ENCODE results near the gene ARMH4. TPM values are rescaled to one million over a fixed set of nuclear protein-coding genes. Genes with fewer than 3 reads are reported as not detected.

Gene ARMH4
- total RNA-seq, 2 donors from 2014 or later: 0.57 to 2.8 TPM

- no peaks in the 10 kb centered on the region for H3K27me3 ChIP-seq
- TF ChIP-seq, protein P1, sequence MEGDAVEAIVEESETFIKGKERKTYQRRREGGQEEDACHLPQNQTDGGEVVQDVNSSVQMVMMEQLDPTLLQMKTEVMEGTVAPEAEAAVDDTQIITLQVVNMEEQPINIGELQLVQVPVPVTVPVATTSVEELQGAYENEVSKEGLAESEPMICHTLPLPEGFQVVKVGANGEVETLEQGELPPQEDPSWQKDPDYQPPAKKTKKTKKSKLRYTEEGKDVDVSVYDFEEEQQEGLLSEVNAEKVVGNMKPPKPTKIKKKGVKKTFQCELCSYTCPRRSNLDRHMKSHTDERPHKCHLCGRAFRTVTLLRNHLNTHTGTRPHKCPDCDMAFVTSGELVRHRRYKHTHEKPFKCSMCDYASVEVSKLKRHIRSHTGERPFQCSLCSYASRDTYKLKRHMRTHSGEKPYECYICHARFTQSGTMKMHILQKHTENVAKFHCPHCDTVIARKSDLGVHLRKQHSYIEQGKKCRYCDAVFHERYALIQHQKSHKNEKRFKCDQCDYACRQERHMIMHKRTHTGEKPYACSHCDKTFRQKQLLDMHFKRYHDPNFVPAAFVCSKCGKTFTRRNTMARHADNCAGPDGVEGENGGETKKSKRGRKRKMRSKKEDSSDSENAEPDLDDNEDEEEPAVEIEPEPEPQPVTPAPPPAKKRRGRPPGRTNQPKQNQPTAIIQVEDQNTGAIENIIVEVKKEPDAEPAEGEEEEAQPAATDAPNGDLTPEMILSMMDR (IDR thresholded peaks at IDR 0.05): no peak
Observed at GRCh38 chr14:57991353-57991752, 160.7 kb downstream of the ARMH4 start.

DNA sequence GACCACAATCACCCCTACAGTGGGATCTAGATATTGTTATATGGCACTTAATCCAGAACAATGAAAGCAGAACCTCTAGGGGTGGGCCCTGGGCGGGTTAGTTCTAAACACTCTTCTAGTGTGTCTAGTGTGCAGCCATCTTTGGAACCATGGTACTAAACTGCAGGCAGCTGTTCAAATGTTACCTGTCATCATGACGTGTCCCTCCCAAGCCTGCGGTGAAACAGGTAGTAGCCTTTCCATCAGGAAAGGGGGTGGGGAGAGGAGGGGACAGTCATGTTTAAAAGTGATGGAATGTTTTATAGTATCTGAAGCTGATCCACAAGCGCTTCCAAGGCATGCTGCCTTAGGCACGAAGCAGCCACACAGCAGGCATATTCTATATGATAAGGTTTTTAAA, 163.6 kb downstream of the ARMH4 start:
- H3K9ac ChIP-seq (ENCODE audit: low read depth in 2 of 2, low read length in 2 of 2): no peak overlapping the region
- no peak overlapping the region for H3K27ac ChIP-seq
- H3K36me3 ChIP-seq: no peaks in the 10 kb centered on the region
- no peaks in the 10 kb centered on the region for H3K27me3 ChIP-seq
- H3K4me3 ChIP-seq: no peak overlapping the region
- no peak for DNase-seq
- H3K4me1 ChIP-seq: no peaks in the 10 kb centered on the region
- intact Hi-C loops (cut with DNase I): no loop called here
- TF ChIP-seq, protein P1 (IDR thresholded peaks at IDR 0.05): no peak
- H3K9me3 ChIP-seq: no peaks in the 10 kb centered on the region

More at GRCh38 chr14:57991353-57991752, 160.7 kb downstream of the ARMH4 start:
- no peak overlapping the region for H3K4me3 ChIP-seq
- no peaks in the 10 kb centered on the region for H3K36me3 ChIP-seq
- H3K4me1 ChIP-seq: no peaks in the 10 kb centered on the region
- intact Hi-C loops (cut with DNase I): no loop called here
- no peak for DNase-seq
- H3K9me3 ChIP-seq: no peaks in the 10 kb centered on the region
- no peak overlapping the region for H3K9ac ChIP-seq (ENCODE audit: low read depth in 2 of 2, low read length in 2 of 2)
- H3K27ac ChIP-seq: no peak overlapping the region

- H3K36me3 ChIP-seq: no peaks in the 10 kb centered on the region
- intact Hi-C loops (cut with DNase I): no loop called here
- no peak overlapping the region for H3K4me3 ChIP-seq
- H3K27ac ChIP-seq: no peak overlapping the region
- no peak overlapping the region for H3K9ac ChIP-seq (ENCODE audit: low read depth in 2 of 2, low read length in 2 of 2)
- no peak for DNase-seq
- no peaks in the 10 kb centered on the region for H3K9me3 ChIP-seq
- H3K27me3 ChIP-seq: no peaks in the 10 kb centered on the region
- no peaks in the 10 kb centered on the region for H3K4me1 ChIP-seq
- TF ChIP-seq, protein P1 (IDR thresholded peaks at IDR 0.05): no peak
Observed at GRCh38 chr14:57987596-57988300, 164.3 kb downstream of the ARMH4 start.

- intact Hi-C loops (cut with DNase I): no loop called here
- Histone ChIP-seq H3K36me3 (no peaks in the 10 kb centered on the region), H3K9me3 (no peaks in the 10 kb centered on the region), H3K9ac (ENCODE audit: low read depth in 2 of 2, low read length in 2 of 2) (no peak overlapping the region), H3K27me3 (no peaks in the 10 kb centered on the region), H3K4me3 (no peak overlapping the region), H3K4me1 (no peaks in the 10 kb centered on the region), H3K27ac (no peak overlapping the region)
- no peak for DNase-seq
- TF ChIP-seq, protein P1 (IDR thresholded peaks at IDR 0.05): no peak
Observed at GRCh38 chr14:57987051-57987450, 165.0 kb downstream of the ARMH4 start.

- Histone ChIP-seq H3K4me3 (no peak overlapping the region), H3K9me3 (no peaks in the 10 kb centered on the region), H3K9ac (ENCODE audit: low read depth in 2 of 2, low read length in 2 of 2) (no peak overlapping the region), H3K27ac (no peak overlapping the region), H3K36me3 (no peaks in the 10 kb centered on the region), H3K27me3 (no peaks in the 10 kb centered on the region), H3K4me1 (no peaks in the 10 kb centered on the region)
- no peak for DNase-seq
- intact Hi-C loops (cut with DNase I): no loop called here
- TF ChIP-seq, protein P1 (IDR thresholded peaks at IDR 0.05): no peak
Observed at GRCh38 chr14:57982804-57983634, 169.0 kb downstream of the ARMH4 start.

All from colonic mucosa (tissue), 4 donors.